ENCODE measurements around the gene RBSN. TPM values are rescaled to one million over a fixed set of nuclear protein-coding genes. Genes with fewer than 3 reads are reported as not detected.

The RBSN gene
- total and polyA plus RNA-seq, 2 of the 4 experiments (the other 2 are of a cell fraction) = 8.7 to 33.7 TPM

- POLR2A ChIA-PET (ENCODE audit: unreplicated experiment) = no interaction called here
- no peak overlapping the region for H2AFZ ChIP-seq (replicated peaks; ENCODE audit: low read length, poor library complexity)
- in situ Hi-C loops (cut with MboI; ENCODE audit: low sequenced_read_pairs) = no loop called here
Measured at GRCh38 chr3:15066467-15066866, 32.5 kb downstream of the RBSN start.

More at GRCh38 chr3:15066467-15066866, 32.5 kb downstream of the RBSN start:
- no peak overlapping the region for H3K56ac ChIP-seq (ENCODE audit: extremely low read depth, insufficient read depth, low read length)
- H2BK15ac ChIP-seq (ENCODE audit: low read depth, low read length) = no peak overlapping the region
- H2BK5ac ChIP-seq (ENCODE audit: low read depth, low read length, poor library complexity, severe bottlenecking) = no peak overlapping the region
- dilution Hi-C loops (cut with HindIII; ENCODE audit: low sequenced_read_pairs, unreplicated experiment) = no loop called here
- H2AK9ac ChIP-seq (replicated peaks; ENCODE audit: low read depth, low read length, poor library complexity) = no peak overlapping the region
- TF ChIP-seq CEBPB (IDR thresholded peaks at IDR 0.05; ENCODE audit: low read depth, low read length) (no peak), MAZ (IDR thresholded peaks at IDR 0.05; ENCODE audit: borderline replicate concordance, low read depth, low read length) (no peak), RCOR1 (IDR thresholded peaks at IDR 0.05; ENCODE audit: insufficient replicate concordance, low read length) (no peak), NFE2L2 (IDR thresholded peaks at IDR 0.05; ENCODE audit: low read depth, low read length) (no peak), CHD1 (IDR thresholded peaks at IDR 0.05; ENCODE audit: low read depth, low read length) (no peak), BHLHE40 (IDR thresholded peaks at IDR 0.05; ENCODE audit: low read depth, low read length) (no peak), POLR2A (IDR thresholded peaks at IDR 0.05; ENCODE audit: low read depth, low read length) (no peak), USF2 (IDR thresholded peaks at IDR 0.05; ENCODE audit: low read depth, low read length) (no peak), FOS (IDR thresholded peaks at IDR 0.05; ENCODE audit: low read depth, low read length) (no peak)
- H4K20me1 ChIP-seq (ENCODE audit: insufficient read depth, low read length) = peaks cover 8% of the 10 kb centered on the region
- no TSS peak for BruUV-seq (replicated peaks)
- DNase-seq (no peak), ATAC-seq (ENCODE audit: low read depth) (no peak)
- no peak overlapping the region for H4K5ac ChIP-seq (ENCODE audit: low read depth, low read length)
- H3K23ac ChIP-seq (ENCODE audit: low read depth, low read length) = no peak overlapping the region
- H2AK5ac ChIP-seq (ENCODE audit: low read depth, low read length) = no peak overlapping the region
- no peak overlapping the region for H4K91ac ChIP-seq (ENCODE audit: insufficient read depth, low read depth, low read length)
- H3K27ac ChIP-seq (ENCODE audit: insufficient read depth, low read length) = no peak overlapping the region
- H3K4me1 ChIP-seq (ENCODE audit: control insufficient read depth, insufficient read depth, low read length) = peaks cover 9% of the 10 kb centered on the region
- intact Hi-C loops (cut with micrococcal nuclease) = no loop called here
- H3K36me3 ChIP-seq (ENCODE audit: control insufficient read depth, insufficient read depth, low read length) = 0 out of 2 replicates have a peak, but pooled peaks cover 4% of the 10 kb centered on the region
- no CpG with 5 or more reads among the region's 3 CpGs for WGBS, 2 experiments (ENCODE audit: extremely low coverage in 2 of 2, insufficient read length in 1 of 2)
- no peak overlapping the region for H3K14ac ChIP-seq (replicated peaks; ENCODE audit: low read depth, low read length)
- H2BK120ac ChIP-seq (ENCODE audit: low read depth, low read length) = no peak overlapping the region
- no peak overlapping the region for H3K4ac ChIP-seq (ENCODE audit: low read depth, low read length)
- H2BK20ac ChIP-seq (ENCODE audit: low read depth, low read length) = no peak overlapping the region
- no peak overlapping the region for H3K4me2 ChIP-seq (ENCODE audit: low read depth, low read length)
- H3K18ac ChIP-seq (ENCODE audit: low read depth, low read length) = no peak overlapping the region
- no peak overlapping the region for H3K9ac ChIP-seq (ENCODE audit: low read depth, low read length)
- CTCF ChIA-PET = no interaction called here
- no peaks in the 10 kb centered on the region for H3K27me3 ChIP-seq (ENCODE audit: control insufficient read depth, insufficient read depth, low read length)
- H3K9me3 ChIP-seq (ENCODE audit: control insufficient read depth, insufficient read depth, low read length) = no peaks in the 10 kb centered on the region
- 0 out of 2 replicates have a peak, but pooled peaks cover 4% of the 10 kb centered on the region for H3K9me1 ChIP-seq (ENCODE audit: insufficient read depth, low read length)
- no peak overlapping the region for H4K8ac ChIP-seq (ENCODE audit: low read depth in 2 of 2, low read length in 2 of 2)
- no peak overlapping the region for H3K4me3 ChIP-seq (ENCODE audit: insufficient read depth, low read depth, low read length)
- peaks cover 17 to 24% of the 10 kb centered on the region in 2 experiments for H3K79me1 ChIP-seq (ENCODE audit: low read depth in 1 of 2, low read length in 2 of 2)

All from IMR-90 (cell line).